Retina (tissue), 1 donor: ENCODE results near the gene FRS2.

ENCODE experiments used
- DNase-seq: peaks from one replicate; pipeline ENCODE4 v3.0.0-alpha.2; 2016

FRS2 gene

GRCh38 chr12:69466867-69467266, 3.3 kb upstream of the FRS2 start:
- DNase-seq = no peak

GRCh38 chr12:69467366-69467765, 2.8 kb upstream of the FRS2 start:
- DNase-seq = no peak

DNA sequence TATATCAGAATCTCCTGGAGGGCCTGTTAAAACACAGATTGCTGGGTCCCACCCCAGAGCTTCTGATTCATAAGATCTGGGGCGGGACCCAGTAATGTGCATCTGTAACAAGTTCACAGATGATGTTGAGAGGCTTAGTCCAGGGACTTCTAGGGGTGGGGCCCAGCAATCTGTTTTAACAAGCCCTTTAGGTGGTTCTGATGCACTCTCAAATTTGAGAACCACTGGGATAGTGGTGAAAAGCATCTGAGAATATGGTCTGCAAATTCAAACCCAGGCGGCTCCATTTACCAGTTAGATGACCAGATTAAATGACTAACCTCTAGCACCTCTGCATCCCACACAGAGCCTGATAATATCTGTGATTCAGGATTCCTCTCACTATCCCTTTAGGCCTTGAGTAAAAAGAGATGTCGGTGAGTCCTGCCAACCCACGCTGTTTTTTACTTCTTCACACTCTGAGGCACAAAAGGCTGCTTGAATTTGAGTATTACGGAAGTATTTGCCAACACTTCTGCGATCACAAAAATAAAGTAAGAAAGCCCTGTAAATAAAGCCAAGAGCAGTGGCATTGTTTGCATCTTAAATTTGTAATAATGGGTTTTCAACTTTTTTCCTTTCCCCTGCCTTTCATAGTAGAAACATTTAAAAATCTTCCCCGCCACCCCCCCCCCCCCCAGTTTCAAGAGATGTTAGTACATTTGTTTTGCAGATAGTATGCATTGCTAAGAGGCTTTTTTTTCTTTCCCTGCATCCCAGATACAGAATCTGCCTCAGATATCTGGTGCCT, 1.8 kb upstream of the FRS2 start:
- no peak for DNase-seq

DNA sequence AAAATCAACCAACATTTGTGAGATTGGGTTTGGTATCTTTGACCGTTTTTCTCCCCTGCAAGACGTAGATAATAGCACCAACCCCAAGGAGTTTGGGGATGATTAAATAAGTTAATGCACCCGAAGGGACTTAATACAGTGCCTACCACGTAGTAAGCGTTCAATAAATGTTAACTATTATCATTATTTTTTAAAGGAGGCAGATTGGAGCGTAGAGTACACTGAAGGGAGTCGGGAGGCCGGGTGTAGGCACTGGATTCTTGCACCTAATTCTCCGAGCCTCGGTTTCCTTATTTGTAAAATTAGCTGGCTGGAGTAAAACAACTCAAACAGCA, 367 bp upstream of the FRS2 start:
- no peak for DNase-seq

DNA sequence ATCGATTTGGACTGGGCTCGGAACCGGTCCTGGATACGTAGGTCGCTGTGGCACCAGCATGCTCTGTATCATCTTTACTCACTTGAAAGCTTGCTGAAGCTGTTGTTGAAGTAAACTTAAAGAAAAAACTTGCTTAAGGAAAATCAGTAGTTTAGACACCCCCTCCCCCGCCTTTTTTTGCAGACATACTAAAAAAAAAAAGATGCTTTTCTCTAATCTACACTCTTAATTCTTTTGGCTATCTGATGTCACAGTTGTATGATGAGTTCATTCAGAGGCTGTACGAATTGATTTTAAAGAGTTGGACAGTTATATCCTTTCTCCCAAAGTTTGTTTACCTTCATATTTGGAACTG, 865 bp downstream of the FRS2 start:
- no peak for DNase-seq

DNA sequence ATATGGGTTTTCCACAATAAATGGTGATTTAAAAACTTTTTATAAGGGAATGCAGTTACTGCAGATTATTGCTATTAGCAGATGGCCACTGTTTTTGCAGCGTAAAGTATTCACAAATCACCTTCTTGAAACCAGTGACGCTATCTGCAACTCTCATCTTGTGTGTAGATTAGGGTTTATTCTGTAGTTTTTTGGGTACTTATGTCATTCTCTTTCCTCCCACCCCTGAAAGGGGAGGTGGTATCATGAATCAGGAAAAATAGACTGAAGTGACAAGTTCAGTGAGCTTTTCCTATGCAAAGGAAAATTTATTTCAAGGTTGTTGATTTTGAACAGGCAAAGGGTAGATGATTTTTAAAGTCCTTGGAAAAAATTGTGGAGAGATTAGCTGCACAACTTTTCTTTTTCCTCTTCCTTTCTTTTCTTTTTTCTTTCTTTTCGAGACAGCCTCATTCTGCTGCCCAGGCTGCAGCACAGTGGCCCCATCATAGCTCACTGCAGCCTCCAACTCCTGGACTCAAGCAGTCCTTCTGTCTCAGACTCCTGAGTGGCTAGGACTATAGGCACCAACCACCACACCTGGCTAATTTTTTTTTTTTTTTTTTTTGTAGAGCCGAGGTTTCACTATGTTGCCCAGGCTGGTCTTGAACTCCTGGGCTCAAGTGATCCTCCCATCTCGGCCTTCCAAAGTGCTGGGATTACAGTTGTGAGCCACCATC, 1.6 kb downstream of the FRS2 start:
- no peak for DNase-seq

GRCh38 chr12:69473262-69473661, 3.1 kb downstream of the FRS2 start:
- DNase-seq = no peak

- no peak for DNase-seq
Measured at GRCh38 chr12:69474456-69474855, 4.3 kb downstream of the FRS2 start.

DNA sequence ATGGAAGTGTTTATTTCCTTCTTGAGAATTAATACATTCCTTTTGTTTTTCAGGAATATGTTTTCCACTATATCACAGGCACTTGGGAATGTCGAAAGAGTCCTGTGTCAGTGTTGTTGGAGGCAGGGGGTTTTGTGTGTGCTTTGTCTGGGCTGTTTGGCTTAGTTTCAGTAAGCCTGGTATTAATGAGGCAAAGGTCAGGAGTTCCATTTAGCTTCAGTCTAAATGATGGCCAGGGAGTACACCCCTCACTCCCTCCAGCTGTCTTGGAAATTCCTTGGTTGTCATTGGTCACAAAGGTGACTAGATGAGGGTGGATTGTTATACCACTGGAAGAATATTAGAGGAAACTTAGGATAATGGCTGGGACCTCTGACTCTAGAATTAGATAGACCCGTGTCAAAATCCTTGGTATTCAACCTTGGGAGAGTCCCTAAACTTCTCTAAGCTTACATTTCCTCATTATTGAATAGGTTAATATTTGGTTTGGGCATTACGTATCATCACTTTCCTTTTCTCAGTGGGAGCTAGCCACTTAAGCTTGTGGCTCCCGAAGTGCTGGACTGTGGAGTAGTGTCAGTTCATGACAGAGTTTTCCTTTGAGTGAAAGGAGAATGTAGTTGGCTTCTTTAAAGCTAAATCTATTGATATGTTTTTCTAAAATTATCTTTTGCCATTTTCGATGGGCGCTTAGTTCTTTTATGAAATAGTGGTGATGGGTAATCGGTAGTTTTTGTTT, 5.2 kb downstream of the FRS2 start:
- DNase-seq = peak; percentile 25

GRCh38 chr12:69476276-69477017, 6.3 kb downstream of the FRS2 start:
- peak; percentile 9 for DNase-seq

DNA sequence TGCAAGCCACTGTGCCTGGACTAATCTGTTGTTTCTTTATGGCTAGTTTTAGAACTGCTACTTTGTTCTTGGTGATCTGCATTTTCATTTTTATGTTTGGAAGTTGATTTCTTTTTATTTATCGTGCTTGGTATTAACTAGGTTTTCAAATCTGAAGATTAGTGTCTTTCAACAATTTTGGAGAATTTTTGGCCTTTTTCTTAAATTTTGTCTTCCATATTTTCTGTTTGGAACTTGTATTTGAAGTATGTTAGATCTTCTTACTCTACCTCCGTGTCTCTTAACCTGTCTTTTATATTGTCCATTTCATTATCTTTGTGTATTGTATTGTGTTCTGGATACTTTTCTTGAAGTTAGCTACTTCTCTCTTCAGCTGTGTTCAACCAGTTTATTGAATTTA, 9.5 kb downstream of the FRS2 start:
- no peak for DNase-seq

- DNase-seq = no peak
Measured at GRCh38 chr12:69480698-69481097, 10.5 kb downstream of the FRS2 start.

- no peak for DNase-seq
Measured at GRCh38 chr12:69481133-69481532, 10.9 kb downstream of the FRS2 start.

GRCh38 chr12:69483700-69484099, 13.5 kb downstream of the FRS2 start:
- no peak for DNase-seq

DNA sequence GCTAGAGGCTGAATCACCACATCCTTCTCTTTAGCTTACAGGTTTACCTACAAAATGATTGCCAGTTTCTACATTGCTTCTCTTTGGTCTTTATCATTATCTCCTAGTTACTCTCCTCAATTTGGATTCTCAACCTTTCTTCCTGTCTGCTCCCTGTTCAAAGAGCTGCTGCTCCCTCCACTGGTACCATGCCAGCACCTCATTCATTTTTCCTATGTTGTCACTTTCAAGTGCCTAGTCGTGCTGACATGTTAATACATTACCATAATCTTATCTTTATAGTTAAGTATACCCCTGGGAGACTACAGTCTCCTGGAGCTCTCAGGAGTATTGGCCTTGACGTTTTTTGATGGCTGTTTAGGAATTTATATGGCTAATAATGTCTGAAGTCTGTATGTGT, 14.2 kb downstream of the FRS2 start:
- no peak for DNase-seq

GRCh38 chr12:69490920-69491643, 20.9 kb downstream of the FRS2 start:
- no peak for DNase-seq

GRCh38 chr12:69492739-69493138, 22.6 kb downstream of the FRS2 start:
- no peak for DNase-seq

GRCh38 chr12:69495071-69495470, 24.9 kb downstream of the FRS2 start:
- no peak for DNase-seq

- no peak for DNase-seq
Measured at GRCh38 chr12:69497308-69498026, 27.3 kb downstream of the FRS2 start.

DNA sequence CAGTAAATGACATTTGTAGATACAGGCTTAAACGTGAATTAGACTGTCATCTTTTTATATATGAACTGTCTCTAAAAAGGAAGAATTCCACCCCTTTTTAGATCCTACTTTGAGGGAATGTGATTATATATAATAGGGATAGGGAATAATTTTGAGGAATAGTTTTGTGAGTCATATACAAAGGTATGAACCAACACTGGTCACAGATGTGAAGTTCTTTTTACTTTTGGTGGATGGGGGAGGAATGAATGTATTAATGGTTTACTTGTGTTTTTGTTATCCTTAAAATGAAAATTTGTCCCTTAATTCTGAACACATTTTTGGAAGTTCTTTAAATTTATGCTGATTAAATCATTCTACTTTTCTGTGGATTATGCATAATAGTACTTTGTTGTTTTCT, 30.4 kb downstream of the FRS2 start:
- no peak for DNase-seq

DNA sequence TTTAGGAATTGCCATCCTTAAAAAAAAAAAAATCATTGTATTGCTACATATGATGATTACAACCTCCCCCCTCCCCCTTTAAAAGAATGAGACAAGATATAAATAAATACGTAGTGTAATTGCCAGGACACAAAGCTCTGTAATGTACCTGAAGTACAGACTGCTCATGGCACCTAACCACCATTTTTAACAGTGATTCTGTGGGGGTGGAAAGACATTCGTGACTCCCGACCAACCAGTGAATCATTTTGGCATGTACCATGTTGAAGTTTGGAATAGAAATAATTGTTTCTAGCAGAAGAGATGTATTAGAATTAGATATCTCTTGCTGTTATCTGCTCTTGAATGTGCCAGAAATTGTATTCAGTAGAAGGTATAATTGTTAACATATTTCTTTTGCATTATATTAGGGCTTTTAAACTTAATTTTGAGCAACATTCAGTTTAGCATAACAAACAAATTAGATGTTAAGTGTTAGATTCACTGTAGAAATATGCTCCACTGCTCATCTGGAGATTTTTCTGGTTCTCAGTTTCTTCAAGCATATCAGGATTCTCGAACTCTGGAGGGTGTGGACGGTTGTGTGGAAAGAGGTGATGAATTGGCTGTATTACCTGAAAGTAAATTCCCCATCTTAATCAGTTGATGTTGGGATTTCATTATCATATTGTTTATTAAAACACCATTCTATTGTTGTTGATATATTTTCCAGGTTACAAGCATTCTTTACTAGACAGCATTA, 31.1 kb downstream of the FRS2 start:
- DNase-seq = no peak
